ENCODE data around the gene MKRN2. TPM values are rescaled to one million over a fixed set of nuclear protein-coding genes. Genes with fewer than 3 reads are reported as not detected.

The MKRN2 gene
- total RNA-seq, 4 donors from 2014 or later = 14.6 to 28.4 (median 19.4) TPM

- Histone ChIP-seq H3K4me3 (no peak overlapping the region), H3K27ac (no peak overlapping the region), H3K9me3 (no peaks in the 10 kb centered on the region), H3K4me1 (no peaks in the 10 kb centered on the region), H3K36me3 (peaks cover 11 to 100% (median 38%) of the 10 kb centered on the region in 3 donors), H3K27me3 (no peaks in the 10 kb centered on the region)
- DNase-seq = no peak
- no peak for TF ChIP-seq POLR2A (IDR thresholded peaks at IDR 0.05)
- intact Hi-C loops (cut with DNase I) = no loop called here
Measured at GRCh38 chr3:12598890-12599289, 42.0 kb downstream of the MKRN2 start.

GRCh38 chr3:12601072-12601471 is 44.2 kb downstream of the MKRN2 start:
- intact Hi-C loops (cut with DNase I) = no loop called here
- no peak overlapping the region for H3K4me3 ChIP-seq
- WGBS, 2 donors = 50 to 88% methylated on average over 1 of the region's 1 CpG
- no peak overlapping the region for H3K27ac ChIP-seq
- no peaks in the 10 kb centered on the region for H3K9me3 ChIP-seq
- no peaks in the 10 kb centered on the region for H3K27me3 ChIP-seq
- peaks cover 11 to 100% (median 23%) of the 10 kb centered on the region in 3 donors for H3K36me3 ChIP-seq
- no peak for DNase-seq
- TF ChIP-seq CTCF (IDR thresholded peaks at IDR 0.05) = no peak
- no peak for TF ChIP-seq POLR2A (IDR thresholded peaks at IDR 0.05)
- peaks cover 0 to 4% (median 0%) of the 10 kb centered on the region in 3 donors for H3K4me1 ChIP-seq

- TF ChIP-seq POLR2A (IDR thresholded peaks at IDR 0.05) (no peak), CTCF (IDR thresholded peaks at IDR 0.05) (no peak)
- H3K4me1 ChIP-seq = peaks cover 0 to 4% (median 0%) of the 10 kb centered on the region in 3 donors
- H3K9me3 ChIP-seq = no peaks in the 10 kb centered on the region
- no peak overlapping the region for H3K27ac ChIP-seq
- 92 to 100% methylated on average over 2 of the region's 2 CpGs for WGBS, 2 donors
- no peak overlapping the region for H3K4me3 ChIP-seq
- no peak for DNase-seq
- intact Hi-C loops (cut with DNase I) = no loop called here
- H3K27me3 ChIP-seq = no peaks in the 10 kb centered on the region
- peaks cover 13 to 100% (median 42%) of the 10 kb centered on the region in 3 donors for H3K36me3 ChIP-seq
Measured at GRCh38 chr3:12603969-12604368, 47.1 kb downstream of the MKRN2 start.

- Histone ChIP-seq H3K27me3 (no peaks in the 10 kb centered on the region), H3K4me3 (no peak overlapping the region), H3K9me3 (no peaks in the 10 kb centered on the region), H3K27ac (no peak overlapping the region), H3K36me3 (peaks cover 10 to 91% (median 35%) of the 10 kb centered on the region in 3 donors), H3K4me1 (peaks cover 0 to 4% (median 0%) of the 10 kb centered on the region in 3 donors)
- 96% methylated on average over 1 of the region's 1 CpG for WGBS, 2 donors
- no peak for DNase-seq
- intact Hi-C loops (cut with DNase I) = no loop called here
- TF ChIP-seq POLR2A (IDR thresholded peaks at IDR 0.05) (no peak), CTCF (IDR thresholded peaks at IDR 0.05) (no peak)
Measured at GRCh38 chr3:12608376-12608775, 51.5 kb downstream of the MKRN2 start.

- Histone ChIP-seq H3K9me3 (no peaks in the 10 kb centered on the region), H3K27me3 (no peaks in the 10 kb centered on the region), H3K4me3 (no peak overlapping the region), H3K27ac (no peak overlapping the region), H3K4me1 (no peaks in the 10 kb centered on the region), H3K36me3 (peaks cover 10 to 91% (median 32%) of the 10 kb centered on the region in 3 donors)
- no peak for DNase-seq
- 69 to 80% methylated on average over 4 to 5 of the region's 5 CpGs for WGBS, 2 donors
- intact Hi-C loops (cut with DNase I) = no loop called here
- TF ChIP-seq POLR2A (IDR thresholded peaks at IDR 0.05) (no peak), CTCF (IDR thresholded peaks at IDR 0.05) (no peak)
Measured at GRCh38 chr3:12611117-12611516, 54.2 kb downstream of the MKRN2 start.
